ENCODE results near the gene RBBP9. TPM values are rescaled to one million over a fixed set of nuclear protein-coding genes. Genes with fewer than 3 reads are reported as not detected.
A peak's percentile ranks its signal among the peaks of the same experiment; 100 is the strongest.

RBBP9 gene
- total and polyA plus RNA-seq, 2 donors (not counting 3 experiments of a cell fraction or from before 2014, with no cell fraction given) = 8.5 to 17.0 TPM

DNA sequence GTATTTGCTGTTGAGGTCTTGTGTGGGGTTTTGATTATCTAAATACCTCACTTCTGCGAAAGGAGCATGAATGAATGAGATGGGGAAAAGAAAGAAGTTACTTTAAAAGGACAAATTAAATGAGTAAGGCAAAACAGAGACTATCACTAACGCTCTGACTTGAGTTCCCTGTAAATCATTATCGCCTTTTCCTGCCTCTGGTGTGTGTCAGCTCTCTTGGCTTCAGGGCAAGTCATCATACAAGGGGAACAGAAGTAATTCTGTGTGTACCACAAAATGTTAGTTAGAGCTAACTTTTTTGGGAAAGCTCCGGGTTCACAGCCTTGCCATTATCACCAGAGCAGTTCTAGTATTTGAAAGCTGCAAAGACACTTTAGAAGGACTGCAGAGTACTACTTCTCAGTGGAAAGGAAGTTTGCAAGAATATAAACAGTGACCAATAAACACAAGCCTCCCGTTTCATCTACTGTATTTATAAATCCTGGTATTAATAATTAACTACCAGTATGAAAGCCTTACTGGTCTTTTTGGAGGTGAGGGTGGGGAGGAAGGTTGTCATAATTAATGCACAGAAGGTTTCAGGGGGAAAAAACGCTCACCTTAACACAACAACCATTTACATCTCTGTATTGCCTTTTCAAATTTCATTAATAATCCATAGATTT is 31.4 kb downstream of the RBBP9 start:
- DNase-seq (ENCODE audit: low read depth, low spot score) = no peak
- Histone ChIP-seq H3K27me3 (ENCODE audit: control insufficient read depth in 2 of 2, insufficient read depth in 2 of 2, low read length in 2 of 2) (no peaks in the 10 kb centered on the region), H2AFZ (ENCODE audit: low read depth, low read length) (peak overlapping the region; percentile 36), H3K4me1 (ENCODE audit: control insufficient read depth, extremely low read depth, insufficient read depth, low read length) (peaks cover 13% of the 10 kb centered on the region), H3K9ac (replicated peaks; ENCODE audit: extremely low read depth, insufficient read depth, low read length) (no peak overlapping the region), H3K36me3 (ENCODE audit: control insufficient read depth in 2 of 2, extremely low read depth in 1 of 2, insufficient read depth in 2 of 2, low read length in 2 of 2) (peaks cover 0 to 3% of the 10 kb centered on the region in 2 experiments), H3K4me3 (replicated peaks in 1 of 3; ENCODE audit: insufficient read depth in 1 of 3, low read depth in 1 of 3, low read length in 3 of 3) (peak overlapping the region in 1 of 3 experiments; percentile 99), H3K9me3 (replicated peaks; ENCODE audit: control insufficient read depth, insufficient read depth, low read length) (no peaks in the 10 kb centered on the region), H3K79me2 (ENCODE audit: control insufficient read depth, insufficient read depth, low read length) (peaks cover 30% of the 10 kb centered on the region), H3K27ac (ENCODE audit: insufficient read depth, low read depth, low read length) (no peak overlapping the region), H3K9me1 (replicated peaks; ENCODE audit: control insufficient read depth, extremely low read depth, insufficient read depth, low read length) (no peaks in the 10 kb centered on the region), H3K4me2 (ENCODE audit: insufficient read depth, low read length) (peak overlapping the region; percentile 94), H4K20me1 (replicated peaks; ENCODE audit: control insufficient read depth, extremely low read depth, insufficient read depth, low read length) (no peaks in the 10 kb centered on the region)
- dilution Hi-C loops (cut with MboI; ENCODE audit: extremely low pct_ligation_motif_present, low sequenced_read_pairs) = no loop called here
- no peak for TF ChIP-seq FOS (IDR thresholded peaks at IDR 0.05; ENCODE audit: borderline replicate concordance, insufficient read depth, low read length)
- TF ChIP-seq, protein P1, sequence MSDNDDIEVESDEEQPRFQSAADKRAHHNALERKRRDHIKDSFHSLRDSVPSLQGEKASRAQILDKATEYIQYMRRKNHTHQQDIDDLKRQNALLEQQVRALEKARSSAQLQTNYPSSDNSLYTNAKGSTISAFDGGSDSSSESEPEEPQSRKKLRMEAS (IDR thresholded peaks at IDR 0.05; ENCODE audit: insufficient read depth, insufficient read length) = no peak
- TF ChIP-seq POLR2A (IDR thresholded peaks at IDR 0.05; ENCODE audit: low read depth, low read length) = no peak
- TF ChIP-seq EZH2 (IDR thresholded peaks at IDR 0.05; ENCODE audit: borderline replicate concordance, low read depth, low read length, severe bottlenecking) = no peak
- TF ChIP-seq, protein P2, sequence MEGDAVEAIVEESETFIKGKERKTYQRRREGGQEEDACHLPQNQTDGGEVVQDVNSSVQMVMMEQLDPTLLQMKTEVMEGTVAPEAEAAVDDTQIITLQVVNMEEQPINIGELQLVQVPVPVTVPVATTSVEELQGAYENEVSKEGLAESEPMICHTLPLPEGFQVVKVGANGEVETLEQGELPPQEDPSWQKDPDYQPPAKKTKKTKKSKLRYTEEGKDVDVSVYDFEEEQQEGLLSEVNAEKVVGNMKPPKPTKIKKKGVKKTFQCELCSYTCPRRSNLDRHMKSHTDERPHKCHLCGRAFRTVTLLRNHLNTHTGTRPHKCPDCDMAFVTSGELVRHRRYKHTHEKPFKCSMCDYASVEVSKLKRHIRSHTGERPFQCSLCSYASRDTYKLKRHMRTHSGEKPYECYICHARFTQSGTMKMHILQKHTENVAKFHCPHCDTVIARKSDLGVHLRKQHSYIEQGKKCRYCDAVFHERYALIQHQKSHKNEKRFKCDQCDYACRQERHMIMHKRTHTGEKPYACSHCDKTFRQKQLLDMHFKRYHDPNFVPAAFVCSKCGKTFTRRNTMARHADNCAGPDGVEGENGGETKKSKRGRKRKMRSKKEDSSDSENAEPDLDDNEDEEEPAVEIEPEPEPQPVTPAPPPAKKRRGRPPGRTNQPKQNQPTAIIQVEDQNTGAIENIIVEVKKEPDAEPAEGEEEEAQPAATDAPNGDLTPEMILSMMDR (IDR thresholded peaks at IDR 0.05; ENCODE audit: extremely low read depth in 1 of 2, insufficient read depth in 1 of 2, low read depth in 1 of 2, low read length in 2 of 2) = no peak
- no peak for TF ChIP-seq MYC (IDR thresholded peaks at IDR 0.05; ENCODE audit: low read depth, low read length)
- no peak for TF ChIP-seq GATA2 (IDR thresholded peaks at IDR 0.05; ENCODE audit: insufficient read depth, insufficient read length, low read depth, low read length)
- TF ChIP-seq POLR2AphosphoS5 (IDR thresholded peaks at IDR 0.05; ENCODE audit: insufficient read depth, low read depth, low read length) = no peak
- no peak for TF ChIP-seq JUN (IDR thresholded peaks at IDR 0.05; ENCODE audit: borderline replicate concordance, insufficient read depth, insufficient read length, low read depth)
- intact Hi-C loops (cut with micrococcal nuclease) = loop anchor here (5.0 kb wide), 2 partner anchors 178 to 328 kb away; partner anchors contain the start of genes KAT14, PET117 and ZNF133
- FAIRE-seq = no peak
- ChIA-PET CTCF (interaction anchor here (1.6 kb wide), 1 partner anchor 52 kb away, joined by 4 read pairs; no protein-coding TSS in a partner anchor), POLR2A (no interaction called here)
- no TSS peak for BruUV-seq (replicated peaks)
